ENCODE data around the gene SORCS2. TPM values are rescaled to one million over a fixed set of nuclear protein-coding genes. Genes with fewer than 3 reads are reported as not detected.

The SORCS2 gene
- total RNA-seq, 2 experiments from 2014 or later, result not detected

- H3K27ac Mint-ChIP-seq, result no peak overlapping the region
- no peaks in the 10 kb centered on the region for H3K4me1 Mint-ChIP-seq
- no peak overlapping the region for H3K4me3 Mint-ChIP-seq
- no peak for DNase-seq
- no peaks in the 10 kb centered on the region for H3K27me3 Mint-ChIP-seq
- no peaks in the 10 kb centered on the region for H3K36me3 Mint-ChIP-seq
- peaks cover 9% of the 10 kb centered on the region for H3K9me3 Mint-ChIP-seq
Measured at GRCh38 chr4:7666744-7667143, 474.4 kb downstream of the SORCS2 start.

GRCh38 chr4:7668271-7668670, 475.9 kb downstream of the SORCS2 start:
- no peak for DNase-seq
- Mint-ChIP-seq H3K9me3 (peaks cover 11% of the 10 kb centered on the region), H3K27ac (no peak overlapping the region), H3K4me3 (no peak overlapping the region), H3K27me3 (no peaks in the 10 kb centered on the region), H3K36me3 (no peaks in the 10 kb centered on the region), H3K4me1 (no peaks in the 10 kb centered on the region)

GRCh38 chr4:7668826-7669225, 476.5 kb downstream of the SORCS2 start:
- Mint-ChIP-seq H3K27ac (no peak overlapping the region), H3K4me3 (no peak overlapping the region), H3K9me3 (peaks cover 11% of the 10 kb centered on the region), H3K27me3 (no peaks in the 10 kb centered on the region), H3K4me1 (no peaks in the 10 kb centered on the region), H3K36me3 (no peaks in the 10 kb centered on the region)
- no peak for DNase-seq

- Mint-ChIP-seq H3K4me3 (no peak overlapping the region), H3K36me3 (no peaks in the 10 kb centered on the region), H3K27me3 (no peaks in the 10 kb centered on the region), H3K4me1 (no peaks in the 10 kb centered on the region), H3K27ac (no peak overlapping the region), H3K9me3 (peaks cover 11% of the 10 kb centered on the region)
- DNase-seq, result no peak
Measured at GRCh38 chr4:7672601-7673000, 480.3 kb downstream of the SORCS2 start.

GRCh38 chr4:7673121-7673520, 480.8 kb downstream of the SORCS2 start:
- Mint-ChIP-seq H3K27ac (no peak overlapping the region), H3K36me3 (no peaks in the 10 kb centered on the region), H3K9me3 (peaks cover 11% of the 10 kb centered on the region), H3K4me1 (no peaks in the 10 kb centered on the region), H3K27me3 (no peaks in the 10 kb centered on the region), H3K4me3 (no peak overlapping the region)
- no peak for DNase-seq

GRCh38 chr4:7674706-7675105, 482.4 kb downstream of the SORCS2 start:
- Mint-ChIP-seq H3K27ac (no peak overlapping the region), H3K27me3 (no peaks in the 10 kb centered on the region), H3K4me3 (no peak overlapping the region), H3K4me1 (no peaks in the 10 kb centered on the region), H3K9me3 (peaks cover 11% of the 10 kb centered on the region), H3K36me3 (no peaks in the 10 kb centered on the region)
- no peak for DNase-seq

GRCh38 chr4:7675136-7675535, 482.8 kb downstream of the SORCS2 start:
- no peaks in the 10 kb centered on the region for H3K27me3 Mint-ChIP-seq
- no peak for DNase-seq
- peaks cover 11% of the 10 kb centered on the region for H3K9me3 Mint-ChIP-seq
- H3K4me1 Mint-ChIP-seq, result no peaks in the 10 kb centered on the region
- H3K27ac Mint-ChIP-seq, result no peak overlapping the region
- H3K36me3 Mint-ChIP-seq, result no peaks in the 10 kb centered on the region
- no peak overlapping the region for H3K4me3 Mint-ChIP-seq

GRCh38 chr4:7675612-7676320, 483.4 kb downstream of the SORCS2 start:
- Mint-ChIP-seq H3K4me1 (no peaks in the 10 kb centered on the region), H3K27me3 (no peaks in the 10 kb centered on the region), H3K4me3 (no peak overlapping the region), H3K36me3 (no peaks in the 10 kb centered on the region), H3K9me3 (peaks cover 10% of the 10 kb centered on the region), H3K27ac (no peak overlapping the region)
- DNase-seq, result no peak

GRCh38 chr4:7676398-7676922, 484.1 kb downstream of the SORCS2 start:
- DNase-seq, result no peak
- H3K27me3 Mint-ChIP-seq, result no peaks in the 10 kb centered on the region
- H3K27ac Mint-ChIP-seq, result no peak overlapping the region
- no peaks in the 10 kb centered on the region for H3K36me3 Mint-ChIP-seq
- H3K9me3 Mint-ChIP-seq, result peaks cover 3% of the 10 kb centered on the region
- H3K4me1 Mint-ChIP-seq, result no peaks in the 10 kb centered on the region
- no peak overlapping the region for H3K4me3 Mint-ChIP-seq

- Mint-ChIP-seq H3K4me1 (no peaks in the 10 kb centered on the region), H3K27me3 (no peaks in the 10 kb centered on the region), H3K4me3 (no peak overlapping the region), H3K9me3 (peaks cover 2% of the 10 kb centered on the region), H3K27ac (no peak overlapping the region), H3K36me3 (no peaks in the 10 kb centered on the region)
- DNase-seq, result no peak
Measured at GRCh38 chr4:7677086-7677485, 484.7 kb downstream of the SORCS2 start.

- no peak overlapping the region for H3K27ac Mint-ChIP-seq
- H3K9me3 Mint-ChIP-seq, result peaks cover 3% of the 10 kb centered on the region
- no peak for DNase-seq
- no peaks in the 10 kb centered on the region for H3K4me1 Mint-ChIP-seq
- no peaks in the 10 kb centered on the region for H3K36me3 Mint-ChIP-seq
- no peak overlapping the region for H3K4me3 Mint-ChIP-seq
- no peaks in the 10 kb centered on the region for H3K27me3 Mint-ChIP-seq
Measured at GRCh38 chr4:7677799-7678301, 485.5 kb downstream of the SORCS2 start.

- Mint-ChIP-seq H3K9me3 (peaks cover 3% of the 10 kb centered on the region), H3K27ac (no peak overlapping the region), H3K4me1 (no peaks in the 10 kb centered on the region), H3K36me3 (no peaks in the 10 kb centered on the region), H3K4me3 (no peak overlapping the region), H3K27me3 (no peaks in the 10 kb centered on the region)
- DNase-seq, result no peak
Measured at GRCh38 chr4:7678318-7678852, 486.0 kb downstream of the SORCS2 start.

- H3K4me1 Mint-ChIP-seq, result no peaks in the 10 kb centered on the region
- no peaks in the 10 kb centered on the region for H3K27me3 Mint-ChIP-seq
- no peak overlapping the region for H3K27ac Mint-ChIP-seq
- H3K9me3 Mint-ChIP-seq, result peaks cover 3% of the 10 kb centered on the region
- no peaks in the 10 kb centered on the region for H3K36me3 Mint-ChIP-seq
- H3K4me3 Mint-ChIP-seq, result no peak overlapping the region
- DNase-seq, result no peak
Measured at GRCh38 chr4:7679406-7680040, 487.2 kb downstream of the SORCS2 start.

- DNase-seq, result no peak
- peaks cover 3% of the 10 kb centered on the region for H3K9me3 Mint-ChIP-seq
- no peaks in the 10 kb centered on the region for H3K4me1 Mint-ChIP-seq
- H3K4me3 Mint-ChIP-seq, result no peak overlapping the region
- H3K36me3 Mint-ChIP-seq, result no peaks in the 10 kb centered on the region
- no peaks in the 10 kb centered on the region for H3K27me3 Mint-ChIP-seq
- no peak overlapping the region for H3K27ac Mint-ChIP-seq
Measured at GRCh38 chr4:7680106-7680505, 487.8 kb downstream of the SORCS2 start.

- H3K4me1 Mint-ChIP-seq, result no peaks in the 10 kb centered on the region
- DNase-seq, result no peak
- H3K9me3 Mint-ChIP-seq, result peaks cover 3% of the 10 kb centered on the region
- no peak overlapping the region for H3K4me3 Mint-ChIP-seq
- H3K27ac Mint-ChIP-seq, result peak overlapping the region; percentile 20
- no peaks in the 10 kb centered on the region for H3K27me3 Mint-ChIP-seq
- H3K36me3 Mint-ChIP-seq, result no peaks in the 10 kb centered on the region
Measured at GRCh38 chr4:7680731-7681130, 488.4 kb downstream of the SORCS2 start.

All from activated naive CD8-positive, alpha-beta T cell treated with anti-CD3 and anti-CD28 coated beads for 36 hours (primary cell).